Measurements from ENCODE around the gene GPR132. TPM values are rescaled to one million over a fixed set of nuclear protein-coding genes. Genes with fewer than 3 reads are reported as not detected.

GPR132 gene
- total RNA-seq, 2 experiments from 2014 or later = 51.2 to 51.4 TPM

DNA sequence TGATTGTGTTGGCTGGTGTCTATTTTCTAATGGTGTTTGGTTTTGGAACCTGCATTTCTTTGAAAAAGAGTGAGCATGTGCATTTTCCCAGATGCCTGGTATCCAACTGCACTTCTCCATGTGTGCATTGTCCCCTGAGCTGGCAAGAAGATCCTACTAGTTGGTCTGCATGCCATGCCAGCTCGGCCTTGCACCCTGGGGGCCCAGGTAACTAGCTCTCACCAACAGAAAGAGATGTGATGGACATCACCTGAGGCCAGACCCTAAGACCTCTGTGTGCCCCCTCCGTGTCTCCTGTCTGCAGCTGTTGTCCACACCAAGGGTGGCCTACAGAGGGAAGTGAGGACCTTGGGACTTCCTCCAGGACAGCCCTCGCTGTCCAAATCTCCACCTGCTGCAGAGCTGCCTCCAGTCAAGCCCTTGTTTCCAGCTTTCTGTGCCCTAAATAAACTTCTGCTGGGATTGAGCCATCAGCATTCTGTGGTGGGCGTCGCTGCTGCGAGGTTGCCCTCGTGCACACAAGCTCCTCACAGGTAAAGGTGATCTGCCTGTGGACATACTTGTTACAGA lies 30.1 kb upstream of the GPR132 start:
- ChIA-PET CTCF (no interaction called here), POLR2A (interaction anchor here (1.0 to 1.6 kb wide), 6 partner anchors 30 to 104 kb away, joined by 3 to 7 read pairs (median 3); partner anchors contain the start of gene GPR132)
- H3K27ac Mint-ChIP-seq = no peak overlapping the region
- no peak for DNase-seq
- peaks cover 16% of the 10 kb centered on the region for H3K27me3 Mint-ChIP-seq
- H3K4me3 Mint-ChIP-seq = no peak overlapping the region
- H3K4me1 Mint-ChIP-seq = peaks cover 21% of the 10 kb centered on the region
- peaks cover 3% of the 10 kb centered on the region for H3K9me3 Mint-ChIP-seq
- no peaks in the 10 kb centered on the region for H3K36me3 Mint-ChIP-seq (ENCODE audit: low read depth)

DNA sequence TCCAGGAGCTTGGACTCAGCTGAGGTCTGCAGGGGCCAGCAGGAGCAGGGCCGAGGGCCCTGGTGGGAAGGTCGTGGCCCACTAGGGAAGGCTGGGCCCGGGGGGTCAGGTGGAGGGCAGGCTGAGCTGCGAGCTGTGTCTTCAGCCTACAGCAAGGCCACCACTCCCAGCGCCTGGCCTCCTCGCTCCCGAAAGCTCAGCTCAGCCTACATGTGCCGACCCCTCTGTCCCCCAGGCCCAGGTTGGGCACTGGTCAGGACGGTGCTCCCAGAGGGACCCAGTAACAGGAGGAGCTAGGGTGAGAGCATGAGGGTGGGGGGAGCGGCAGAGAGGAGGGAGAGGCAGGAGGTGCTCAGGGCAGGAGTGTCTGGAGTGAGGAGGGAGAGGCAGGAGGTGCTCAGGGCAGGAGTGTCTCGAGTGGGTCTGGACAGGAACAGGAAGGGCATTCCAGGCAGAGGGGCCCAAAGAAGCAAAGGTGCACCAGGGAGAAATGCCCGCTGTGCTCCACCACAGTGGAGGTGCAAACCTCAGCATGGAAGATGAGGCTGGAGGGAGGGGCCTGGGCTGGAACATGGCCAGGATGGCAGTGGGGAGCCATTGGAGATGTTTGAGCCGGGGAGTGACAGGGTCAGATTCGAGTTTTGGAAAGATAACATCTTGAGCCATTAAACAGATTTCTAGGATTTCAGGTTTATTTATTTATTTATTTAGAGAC lies 29.1 kb upstream of the GPR132 start:
- DNase-seq = no peak
- Mint-ChIP-seq H3K27ac (no peak overlapping the region), H3K9me3 (no peaks in the 10 kb centered on the region), H3K4me1 (peaks cover 21% of the 10 kb centered on the region), H3K27me3 (peaks cover 10% of the 10 kb centered on the region), H3K36me3 (ENCODE audit: low read depth) (no peaks in the 10 kb centered on the region), H3K4me3 (peak overlapping the region; percentile 70)
- ChIA-PET CTCF (interaction anchor here (0.6 to 1.3 kb wide), 3 partner anchors 48 to 258 kb away, joined by 3 to 4 read pairs (median 4); no protein-coding TSS in a partner anchor), POLR2A (interaction anchor here (0.6 to 1.6 kb wide), 6 partner anchors 29 to 812 kb away, joined by 3 to 7 read pairs (median 3); partner anchors contain the start of genes BTBD6 and GPR132)

DNA sequence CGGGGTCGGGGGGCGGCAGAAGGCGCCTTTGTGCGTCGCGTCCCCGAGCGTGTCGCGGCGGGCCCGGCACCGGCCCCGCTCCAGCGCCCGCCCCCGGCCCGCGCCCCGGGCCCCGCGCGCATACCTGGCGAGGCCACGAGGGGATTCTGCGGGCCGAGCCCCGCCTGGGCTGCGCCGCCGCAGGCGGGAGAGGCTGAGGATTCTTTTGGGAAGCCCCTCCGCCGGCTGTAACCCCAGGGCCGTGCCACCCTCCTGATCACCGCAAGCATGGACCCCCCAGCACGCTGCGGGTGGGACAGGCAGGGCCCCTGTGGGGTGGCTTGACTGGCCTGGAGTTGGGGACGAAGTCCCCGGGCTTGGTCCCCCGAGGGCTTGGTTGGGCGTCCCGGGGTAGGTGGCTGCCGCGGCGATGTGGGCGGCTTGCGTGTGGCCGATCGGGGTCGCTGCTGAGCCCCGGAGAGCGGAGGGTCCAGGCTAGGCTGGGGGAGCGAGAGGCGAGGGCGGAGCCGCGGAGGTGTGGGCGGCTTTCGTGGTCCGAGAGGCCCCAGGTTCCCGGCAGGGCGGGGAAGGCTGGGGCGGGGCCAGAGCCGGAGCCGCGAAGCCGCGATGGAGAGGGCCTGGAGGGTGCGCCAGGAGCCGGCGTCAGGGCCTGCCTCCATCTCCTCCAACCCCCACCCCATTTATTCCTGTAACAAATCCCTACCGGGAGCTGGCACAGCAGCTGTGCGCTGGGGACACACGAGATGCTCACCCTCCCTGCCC lies 28.4 kb upstream of the GPR132 start:
- peaks cover 25% of the 10 kb centered on the region for H3K4me1 Mint-ChIP-seq
- peaks cover 8% of the 10 kb centered on the region for H3K27me3 Mint-ChIP-seq
- peak; percentile 74 for DNase-seq
- H3K36me3 Mint-ChIP-seq (ENCODE audit: low read depth) = no peaks in the 10 kb centered on the region
- no peaks in the 10 kb centered on the region for H3K9me3 Mint-ChIP-seq
- peak overlapping the region; percentile 70 for H3K4me3 Mint-ChIP-seq
- H3K27ac Mint-ChIP-seq = peak overlapping the region; percentile 26
- CTCF ChIA-PET = interaction anchor here (0.6 to 1.3 kb wide), 3 partner anchors 47 to 259 kb away, joined by 3 to 4 read pairs (median 4); no protein-coding TSS in a partner anchor
- POLR2A ChIA-PET = interaction anchor here (0.6 to 1.6 kb wide), 5 partner anchors 29 to 811 kb away, joined by 3 to 7 read pairs (median 3); partner anchors contain the start of genes BTBD6 and GPR132

DNA sequence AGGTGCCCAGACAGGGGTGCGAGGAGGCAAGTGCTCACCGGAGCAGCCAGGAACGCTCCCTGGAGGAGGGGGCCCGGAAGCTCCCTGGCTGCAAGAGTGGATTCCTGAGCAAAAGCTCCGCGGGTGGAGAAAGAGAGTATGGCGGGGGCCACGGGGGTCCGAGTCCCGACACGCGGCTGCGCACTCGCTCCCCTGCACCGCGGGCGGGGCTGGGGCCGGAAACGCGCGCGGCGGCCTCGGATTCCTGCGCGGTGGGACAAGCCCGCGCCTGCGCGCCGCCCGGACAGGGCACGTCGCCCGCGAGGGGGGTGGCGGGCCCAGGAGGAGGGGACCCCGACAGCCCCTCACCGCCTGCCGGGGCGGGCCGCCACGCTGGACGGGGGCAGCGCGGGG lies 27.8 kb upstream of the GPR132 start:
- no peaks in the 10 kb centered on the region for H3K36me3 Mint-ChIP-seq (ENCODE audit: low read depth)
- CTCF ChIA-PET = no interaction called here
- H3K27me3 Mint-ChIP-seq = peaks cover 7% of the 10 kb centered on the region
- peak overlapping the region; percentile 69 for H3K27ac Mint-ChIP-seq
- H3K9me3 Mint-ChIP-seq = no peaks in the 10 kb centered on the region
- DNase-seq = peak; percentile 71
- POLR2A ChIA-PET = interaction anchor here (1.0 kb wide), 1 partner anchor 28 kb away, joined by 3 read pairs; the partner anchor contains the start of gene GPR132
- H3K4me1 Mint-ChIP-seq = peaks cover 28% of the 10 kb centered on the region
- H3K4me3 Mint-ChIP-seq = peak overlapping the region; percentile 77

DNA sequence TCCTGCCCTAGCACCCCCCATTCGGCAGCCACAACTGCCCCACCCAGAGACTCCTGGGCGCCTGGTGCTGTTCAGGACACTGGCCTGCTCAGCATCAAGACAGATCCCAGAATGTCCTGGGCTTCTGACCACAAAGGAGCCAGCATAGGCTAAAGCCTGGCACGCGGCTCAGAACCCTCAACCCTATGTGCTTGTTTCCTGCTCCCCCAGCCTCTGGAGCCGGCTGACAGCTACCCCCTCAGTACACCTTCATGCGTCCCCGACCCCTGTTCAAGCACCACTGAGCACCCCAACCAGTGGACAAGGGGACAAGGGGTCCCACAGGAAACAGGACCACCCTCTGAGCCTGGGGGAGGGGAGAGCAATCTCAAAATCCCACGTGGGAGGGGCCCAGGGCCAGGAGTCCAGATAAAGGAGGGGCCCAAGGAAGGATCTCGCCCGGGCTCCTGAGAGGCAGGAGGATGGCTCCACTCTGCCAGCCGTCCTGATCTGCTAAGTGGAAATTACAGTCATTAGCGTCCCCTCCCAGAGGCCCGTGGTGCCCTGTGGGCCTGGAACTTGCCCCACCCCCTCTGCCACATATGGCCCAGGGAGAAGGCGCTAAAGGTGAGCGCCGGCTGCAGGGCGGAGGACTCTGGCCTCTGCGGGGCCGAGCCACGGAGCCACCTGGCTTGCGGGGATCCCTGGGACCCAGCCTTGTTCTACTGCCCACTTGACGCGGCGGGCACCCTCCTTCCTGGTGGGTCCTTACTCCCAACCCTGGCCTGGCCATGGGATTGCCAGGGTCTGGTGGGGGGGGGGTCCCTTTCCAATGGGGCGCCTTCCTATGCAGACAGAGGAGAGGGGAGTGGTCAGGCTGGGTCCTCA lies 27.2 kb upstream of the GPR132 start:
- H3K27ac Mint-ChIP-seq = peak overlapping the region; percentile 69
- H3K36me3 Mint-ChIP-seq (ENCODE audit: low read depth) = no peaks in the 10 kb centered on the region
- H3K4me1 Mint-ChIP-seq = peaks cover 29% of the 10 kb centered on the region
- ChIA-PET POLR2A (interaction anchor here (1.0 kb wide), 1 partner anchor 27 kb away, joined by 3 read pairs; the partner anchor contains the start of gene GPR132), CTCF (interaction anchor here (2.3 kb wide), 1 partner anchor 260 kb away, joined by 12 read pairs; no protein-coding TSS in a partner anchor)
- DNase-seq = no peak
- H3K27me3 Mint-ChIP-seq = peaks cover 7% of the 10 kb centered on the region
- H3K4me3 Mint-ChIP-seq = peak overlapping the region; percentile 77
- no peaks in the 10 kb centered on the region for H3K9me3 Mint-ChIP-seq

DNA sequence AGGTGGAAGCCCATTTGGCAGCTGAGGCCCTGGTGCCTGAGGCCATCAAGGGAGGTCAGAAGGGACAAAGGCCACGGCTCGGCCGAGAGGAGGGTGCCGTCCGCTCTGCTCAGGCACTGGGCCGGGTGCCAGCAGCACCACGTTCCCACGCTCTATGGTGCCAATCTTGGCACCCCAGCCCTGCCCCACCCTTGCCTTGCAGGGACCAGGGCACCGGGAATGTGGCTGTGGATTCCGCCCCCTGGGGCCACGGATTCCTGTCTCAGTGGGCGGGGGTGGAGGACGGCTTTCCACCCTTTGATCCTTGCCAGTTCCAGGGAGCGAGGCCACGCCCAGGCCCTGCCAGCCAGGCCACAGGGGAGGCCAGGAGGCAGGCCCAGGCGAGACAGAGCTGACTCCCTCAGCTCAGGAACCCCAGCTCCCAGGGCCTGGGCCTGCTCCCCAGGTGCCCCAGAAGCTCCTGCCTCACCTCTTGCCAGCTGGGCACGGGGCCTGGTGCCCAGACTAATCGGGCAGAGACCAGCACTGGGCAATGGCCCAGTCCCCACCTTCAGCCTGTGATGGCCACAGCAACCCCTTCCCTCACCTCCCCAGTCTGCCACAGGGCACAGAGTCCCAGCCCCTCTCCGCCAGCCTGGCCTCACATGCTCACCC lies 26.4 kb upstream of the GPR132 start:
- Mint-ChIP-seq H3K36me3 (ENCODE audit: low read depth) (no peaks in the 10 kb centered on the region), H3K4me3 (no peak overlapping the region), H3K9me3 (no peaks in the 10 kb centered on the region), H3K27me3 (peaks cover 7% of the 10 kb centered on the region), H3K4me1 (peaks cover 34% of the 10 kb centered on the region), H3K27ac (peak overlapping the region; percentile 16)
- ChIA-PET CTCF (interaction anchor here (1.4 to 2.3 kb wide), 3 partner anchors 11 to 260 kb away, joined by 3 to 21 read pairs (median 12); partner anchors contain the start of gene GPR132), POLR2A (no interaction called here)
- no peak for DNase-seq

DNA sequence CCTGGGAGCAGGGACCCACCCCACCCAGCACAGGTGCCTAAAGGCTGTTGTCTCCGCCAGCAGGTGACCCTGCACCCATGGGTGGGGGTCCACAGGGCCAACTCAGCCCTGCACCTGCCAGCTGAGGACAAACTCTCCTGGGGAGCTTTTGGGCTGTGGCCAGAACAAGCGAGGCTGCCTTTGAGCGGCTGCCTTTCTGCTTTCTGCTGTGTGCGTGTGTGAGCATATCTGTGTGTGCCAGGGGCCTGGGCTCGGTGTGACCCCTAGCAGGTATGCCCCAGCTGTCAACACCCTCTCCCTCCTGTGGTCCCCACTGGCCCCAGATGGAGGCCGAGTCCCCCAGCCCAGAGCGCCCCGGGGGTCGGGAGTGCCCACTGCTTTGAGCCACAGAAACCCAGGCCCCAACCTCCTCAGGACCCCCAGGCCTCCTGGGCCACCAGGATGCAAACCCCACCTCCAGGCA lies 25.9 kb upstream of the GPR132 start:
- peaks cover 38% of the 10 kb centered on the region for H3K4me1 Mint-ChIP-seq
- H3K4me3 Mint-ChIP-seq = no peak overlapping the region
- H3K36me3 Mint-ChIP-seq (ENCODE audit: low read depth) = no peaks in the 10 kb centered on the region
- H3K27me3 Mint-ChIP-seq = peaks cover 7% of the 10 kb centered on the region
- no peak for DNase-seq
- POLR2A ChIA-PET = interaction anchor here (1.2 to 2.2 kb wide), 2 partner anchors 26 to 192 kb away, joined by 4 to 8 read pairs; partner anchors contain the start of gene GPR132
- H3K27ac Mint-ChIP-seq = no peak overlapping the region
- H3K9me3 Mint-ChIP-seq = no peaks in the 10 kb centered on the region
- CTCF ChIA-PET = interaction anchor here (1.0 to 2.3 kb wide), 9 partner anchors 11 to 261 kb away, joined by 3 to 21 read pairs (median 5); partner anchors contain the start of genes CDCA4 and GPR132

DNA sequence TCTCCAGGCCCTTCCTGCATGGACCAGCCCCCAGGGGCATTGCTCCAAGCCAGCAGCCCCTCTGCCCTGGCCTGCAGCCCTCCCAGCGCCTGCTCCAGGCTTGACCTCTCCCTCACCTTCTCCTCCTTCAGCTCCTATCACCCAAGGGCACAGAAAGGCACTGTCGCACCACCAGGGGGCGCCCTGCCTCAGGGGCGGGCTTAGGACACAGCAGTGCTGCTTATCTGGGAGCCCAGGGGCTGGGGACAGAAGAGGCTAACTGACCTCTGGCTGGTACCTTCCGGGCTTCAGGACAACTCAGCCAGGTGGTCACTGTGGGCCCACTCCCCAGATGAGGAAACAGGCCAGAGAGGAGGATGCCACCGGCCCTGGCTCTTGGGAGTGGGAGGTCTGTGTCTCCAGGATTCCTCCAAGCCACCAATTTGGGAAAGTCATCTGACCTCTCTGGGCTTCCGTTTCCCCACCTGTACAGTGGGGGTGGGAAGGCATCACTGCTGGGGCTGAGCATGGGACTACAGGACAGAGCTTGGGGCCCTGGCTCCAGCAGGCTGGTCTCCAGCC lies 25.3 kb upstream of the GPR132 start:
- Mint-ChIP-seq H3K27ac (no peak overlapping the region), H3K4me3 (peak overlapping the region; percentile 8), H3K4me1 (peaks cover 38% of the 10 kb centered on the region), H3K36me3 (ENCODE audit: low read depth) (no peaks in the 10 kb centered on the region), H3K27me3 (peaks cover 5% of the 10 kb centered on the region), H3K9me3 (no peaks in the 10 kb centered on the region)
- peak; percentile 89 for DNase-seq
- ChIA-PET CTCF (interaction anchor here (0.6 to 2.3 kb wide), 20 partner anchors 9 to 391 kb away, joined by 3 to 21 read pairs (median 4); partner anchors contain the start of genes CDCA4 and GPR132), POLR2A (interaction anchor here (1.0 to 2.2 kb wide), 4 partner anchors 25 to 192 kb away, joined by 3 to 8 read pairs (median 4); partner anchors contain the start of genes BTBD6 and GPR132)

DNA sequence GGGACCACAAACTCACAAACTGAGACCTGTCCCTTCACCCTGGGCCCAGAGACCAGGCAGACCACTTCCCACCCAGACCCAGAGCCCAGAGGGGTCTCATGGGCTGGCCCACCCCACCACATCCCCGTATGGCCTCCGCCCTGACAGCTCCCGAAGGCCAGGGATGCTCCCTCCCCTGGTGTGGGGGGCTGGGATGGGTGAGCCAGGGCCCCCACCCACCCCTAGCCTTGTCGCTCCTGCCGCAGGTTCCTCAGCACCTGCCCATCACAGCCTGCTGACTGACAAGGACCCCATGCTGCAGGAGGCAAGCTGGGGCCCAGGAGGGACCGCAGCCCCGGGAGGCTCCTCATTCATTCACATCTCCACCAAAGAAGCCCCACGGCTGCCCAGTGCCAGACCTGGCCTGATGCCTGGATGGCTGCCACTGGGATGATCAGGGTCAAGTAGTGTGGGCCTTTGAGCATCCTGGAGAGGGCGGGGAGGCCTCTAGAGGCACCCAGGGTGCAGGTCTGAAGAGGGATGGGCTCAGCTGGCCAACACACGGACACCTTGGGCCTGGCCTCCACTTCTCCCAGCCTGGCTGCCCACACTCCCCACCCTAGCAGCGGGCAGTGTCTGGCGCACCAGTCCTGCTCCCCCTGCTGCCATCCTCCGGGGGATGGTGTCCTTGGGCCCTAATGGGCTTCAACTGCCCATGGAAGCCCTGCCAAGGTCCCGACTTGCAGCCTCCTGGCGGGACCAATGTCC lies 24.7 kb upstream of the GPR132 start:
- Mint-ChIP-seq H3K27ac (no peak overlapping the region), H3K4me1 (peaks cover 39% of the 10 kb centered on the region), H3K4me3 (no peak overlapping the region), H3K36me3 (ENCODE audit: low read depth) (no peaks in the 10 kb centered on the region), H3K9me3 (no peaks in the 10 kb centered on the region), H3K27me3 (peaks cover 4% of the 10 kb centered on the region)
- ChIA-PET POLR2A (interaction anchor here (1.0 to 2.2 kb wide), 4 partner anchors 24 to 193 kb away, joined by 3 to 8 read pairs (median 4); partner anchors contain the start of genes BTBD6 and GPR132), CTCF (interaction anchor here (0.6 to 2.3 kb wide), 20 partner anchors 8 to 392 kb away, joined by 3 to 21 read pairs (median 3); partner anchors contain the start of genes CDCA4 and GPR132)
- DNase-seq = no peak

Data from activated CD4-positive, alpha-beta memory T cell treated with anti-CD3 and anti-CD28 coated beads, Interleukin-2, amount 10 ng/mL, durations not matched to agents 7 days and 5 days (primary cell).